HG03442 (cell line): ENCODE data around the gene TTLL1.
"Not testable (repeated sequence)": the region's sequence is repeated elsewhere in the genome, so short reads cannot be mapped to it uniquely, and the experiment has no call there.

Experiments used
- ATAC-seq: cut with Tn5 transposase; IDR thresholded peaks from one replicate; pipeline ENCODE4 v1.9.1; 2021; ENCODE audit warnings: mild to moderate bottlenecking, moderate library complexity; ENCODE audit not compliant: unreplicated experiment

TTLL1 gene

GRCh38 chr22:43014316-43014868 is 74.8 kb downstream of the TTLL1 start:
- ATAC-seq: no peak

DNA sequence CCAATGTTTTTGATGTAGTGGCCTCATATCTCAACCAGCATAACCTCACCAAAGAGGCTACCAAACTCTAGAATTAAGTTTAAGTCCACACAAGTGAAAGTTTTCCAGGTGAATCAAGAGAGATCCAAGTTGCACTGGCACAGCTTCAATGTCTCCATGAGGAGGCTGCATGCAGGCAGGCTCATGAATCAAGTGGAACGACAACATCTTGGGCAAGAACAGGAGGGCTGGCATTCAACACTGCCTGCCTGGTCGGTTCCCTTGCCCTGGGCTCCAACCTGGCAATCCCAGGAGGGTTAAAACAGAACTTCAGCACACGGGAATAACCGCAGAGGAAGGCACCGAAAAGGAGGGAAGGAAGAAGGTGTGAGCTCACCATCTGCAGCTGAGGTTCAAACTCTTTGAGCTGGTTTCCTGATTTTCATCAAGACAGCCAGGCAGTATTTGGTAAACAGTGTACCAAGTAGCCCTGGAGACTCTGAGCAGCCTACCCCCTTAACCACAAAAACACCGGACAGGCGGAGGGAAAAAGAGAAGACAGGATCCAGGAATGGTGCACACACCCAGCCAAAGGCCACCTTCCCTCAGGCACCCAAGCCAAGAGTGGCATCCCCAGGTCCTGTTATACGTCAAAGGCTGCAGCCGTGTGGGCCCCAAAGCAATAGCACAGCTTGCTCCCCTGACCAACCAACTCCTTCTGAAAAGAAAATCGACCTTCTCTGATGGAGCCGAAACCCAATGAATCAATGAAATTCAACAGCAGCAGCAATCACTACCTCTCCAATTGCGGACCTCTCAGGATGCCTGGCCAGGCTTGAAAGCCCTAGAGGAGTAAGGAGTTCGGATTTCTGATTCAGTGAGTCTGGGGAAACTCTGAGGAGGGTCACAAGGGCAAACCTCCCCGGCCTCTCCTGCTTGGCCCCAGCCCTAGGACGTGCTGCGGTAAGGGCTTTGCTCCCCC is 75.6 kb downstream of the TTLL1 start:
- ATAC-seq: no peak

GRCh38 chr22:43012390-43012789 is 76.8 kb downstream of the TTLL1 start:
- no peak for ATAC-seq

DNA sequence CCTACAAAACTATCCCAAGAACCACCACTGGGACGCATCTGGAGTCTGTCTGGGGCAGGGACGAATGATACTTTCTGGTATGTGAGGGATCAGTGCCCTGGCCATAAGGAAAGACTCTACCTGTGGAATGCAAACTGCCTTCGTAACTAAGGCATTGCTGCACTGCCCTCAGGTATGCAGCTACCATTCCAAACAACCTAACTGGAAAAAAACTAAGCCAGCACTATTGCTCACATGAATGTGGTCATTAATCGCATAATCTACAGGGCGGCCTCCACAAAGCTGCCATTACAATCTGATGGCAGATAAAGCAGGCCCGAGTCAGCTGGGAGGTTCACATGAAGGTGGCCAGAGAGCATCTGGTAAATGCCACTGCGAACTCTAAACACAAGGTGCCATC is 78.1 kb downstream of the TTLL1 start:
- no peak for ATAC-seq

GRCh38 chr22:43009444-43009843 is 79.7 kb downstream of the TTLL1 start:
- ATAC-seq: no peak

- no peak for ATAC-seq
These were observed 80.3 kb downstream of the TTLL1 start for GRCh38 chr22:43008921-43009320.

DNA sequence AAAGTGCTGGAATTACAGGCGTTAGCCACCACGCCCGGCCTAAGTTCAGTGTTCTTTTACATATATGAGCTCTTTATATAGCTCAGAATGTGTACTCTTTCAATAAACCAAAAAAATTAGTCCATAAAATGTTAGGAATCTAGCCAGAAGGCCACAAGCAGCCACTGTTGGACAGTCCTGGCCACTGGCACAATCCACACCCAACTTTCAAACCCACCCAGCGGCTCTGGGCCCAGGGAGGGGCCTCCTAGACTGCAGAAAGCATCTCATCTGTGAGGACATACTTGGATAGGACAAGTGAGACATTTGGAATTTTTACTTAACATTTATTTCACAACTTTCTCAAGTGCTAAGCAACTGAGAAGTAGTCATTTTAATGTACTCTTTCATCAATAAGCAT is 80.7 kb downstream of the TTLL1 start:
- ATAC-seq: no peak

DNA sequence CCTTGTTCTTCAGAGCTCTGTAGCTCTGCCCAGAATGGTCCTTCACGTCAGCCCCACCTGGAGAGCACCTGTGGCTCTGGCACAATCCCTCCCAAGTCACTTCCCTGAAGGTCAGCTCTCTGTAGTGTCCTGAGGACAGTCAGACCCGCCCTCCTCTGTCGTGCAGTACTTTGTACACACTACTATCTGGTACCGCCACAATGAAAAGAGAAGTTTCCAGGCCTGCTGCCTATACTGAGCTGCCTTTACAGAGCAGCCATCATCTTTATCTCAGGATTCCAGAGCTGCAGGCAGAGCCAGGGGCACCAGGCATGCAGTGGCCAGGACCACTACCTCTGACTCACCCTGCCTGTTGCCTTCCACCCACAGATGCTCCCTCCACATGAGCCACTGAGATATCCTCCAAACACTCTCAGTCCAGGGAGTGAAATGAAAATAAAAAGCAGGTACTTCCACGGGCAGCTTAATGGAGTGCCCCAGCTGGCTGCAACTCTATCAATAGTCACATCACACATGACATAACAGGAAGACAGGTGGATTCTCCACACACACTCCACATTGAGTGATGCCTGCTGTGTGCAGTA is 81.6 kb downstream of the TTLL1 start:
- no peak for ATAC-seq

DNA sequence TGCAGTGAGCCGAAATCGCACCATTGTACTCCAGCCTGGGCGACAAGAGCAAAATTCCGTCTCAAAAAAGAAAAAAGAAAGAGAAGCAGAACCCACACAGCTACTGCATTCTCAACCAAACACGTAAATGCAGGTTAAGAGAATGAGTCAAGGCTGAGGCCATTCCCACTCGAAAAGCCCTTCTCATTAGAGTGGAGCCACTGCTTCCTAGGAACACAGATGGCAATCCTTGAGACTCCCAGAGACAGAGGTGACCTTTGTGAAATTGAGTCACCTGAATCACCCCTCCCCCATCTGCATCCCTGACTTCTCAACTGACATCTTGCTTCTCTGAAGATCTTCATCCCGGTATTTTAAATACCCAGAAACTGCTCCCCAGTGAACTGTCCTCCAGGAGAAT is 82.4 kb downstream of the TTLL1 start:
- no peak for ATAC-seq

- ATAC-seq: no peak
These were observed 83.1 kb downstream of the TTLL1 start for GRCh38 chr22:43006016-43006505.

GRCh38 chr22:43005106-43005505 is 84.1 kb downstream of the TTLL1 start:
- no peak for ATAC-seq

DNA sequence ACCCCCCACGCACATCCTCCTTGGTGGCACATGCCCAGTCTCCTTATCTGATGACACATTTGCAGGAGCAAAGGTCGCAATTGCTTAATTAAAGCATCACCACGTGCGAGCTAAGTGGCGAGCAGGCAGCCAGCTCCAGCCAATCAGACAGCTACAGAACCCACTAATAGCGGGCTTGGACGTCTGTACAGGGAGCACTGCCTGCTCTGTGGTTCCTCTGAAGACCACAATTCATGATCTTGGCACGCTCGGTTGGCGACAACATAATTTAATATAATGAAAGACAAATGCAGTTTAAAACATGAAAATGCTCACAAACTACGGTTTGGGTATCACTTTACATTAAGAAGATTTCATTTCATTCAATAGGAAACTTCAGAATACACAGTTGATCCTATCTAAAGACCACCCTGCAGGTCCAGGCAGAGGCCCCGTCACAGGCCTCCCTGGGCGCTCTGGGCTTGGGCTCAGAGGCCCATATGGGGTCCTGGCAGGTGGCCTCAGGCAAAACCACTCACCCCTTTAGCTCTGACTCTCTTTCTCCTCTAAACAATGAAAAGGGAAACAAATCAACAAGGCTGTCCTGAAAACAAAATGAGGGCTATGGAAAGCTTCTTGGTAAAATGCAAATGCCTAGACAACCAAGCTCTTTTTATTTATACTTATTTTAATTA is 84.7 kb downstream of the TTLL1 start:
- no peak for ATAC-seq

DNA sequence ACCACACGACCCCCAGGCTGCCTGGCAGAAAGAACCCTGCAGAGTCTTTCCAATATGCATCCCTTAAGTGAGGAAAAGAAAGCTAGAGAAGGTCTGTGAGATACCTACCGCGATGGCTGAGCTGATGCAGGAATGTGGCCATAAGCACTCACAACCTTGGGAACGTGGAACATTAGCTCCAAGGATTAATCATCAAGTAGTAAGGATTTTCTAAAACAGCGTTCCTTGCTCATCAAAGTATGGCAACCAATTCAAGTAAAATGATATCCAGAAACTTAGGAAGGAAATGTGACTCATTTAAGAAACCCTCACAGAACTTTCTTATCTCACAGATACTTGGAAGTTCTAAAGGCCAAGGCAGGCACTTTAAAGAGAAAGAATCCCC is 87.0 kb downstream of the TTLL1 start:
- ATAC-seq: no peak

- no peak for ATAC-seq
These were observed 87.7 kb downstream of the TTLL1 start for GRCh38 chr22:43001271-43002201.

GRCh38 chr22:43000441-43001175 is 88.6 kb downstream of the TTLL1 start:
- ATAC-seq: no peak

DNA sequence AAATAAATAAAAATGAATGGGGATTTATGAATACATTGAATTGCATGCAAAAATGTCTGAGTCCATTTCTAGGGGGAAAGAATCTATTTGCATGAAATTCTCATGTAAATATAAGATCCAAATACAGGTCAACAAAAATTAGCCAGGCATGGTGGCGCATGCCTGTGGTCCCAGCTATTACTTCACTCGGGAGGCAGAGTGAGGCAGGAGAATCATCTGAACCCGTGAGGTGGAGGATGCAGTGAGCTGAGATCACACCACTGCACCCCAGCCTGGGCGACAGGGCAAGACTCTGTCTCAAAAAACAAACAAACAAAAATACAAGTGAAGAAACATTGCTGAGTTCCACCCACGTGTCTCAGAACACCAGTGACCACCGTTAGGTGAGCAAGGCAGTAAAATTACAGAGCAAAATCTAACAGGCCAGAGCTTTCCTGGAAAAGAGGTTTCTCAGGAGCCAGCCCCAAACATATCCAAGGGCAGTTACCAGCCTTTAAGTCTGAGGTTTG is 91.6 kb downstream of the TTLL1 start:
- no peak for ATAC-seq

- no peak for ATAC-seq
These were observed 92.4 kb downstream of the TTLL1 start for GRCh38 chr22:42996646-42997365.

DNA sequence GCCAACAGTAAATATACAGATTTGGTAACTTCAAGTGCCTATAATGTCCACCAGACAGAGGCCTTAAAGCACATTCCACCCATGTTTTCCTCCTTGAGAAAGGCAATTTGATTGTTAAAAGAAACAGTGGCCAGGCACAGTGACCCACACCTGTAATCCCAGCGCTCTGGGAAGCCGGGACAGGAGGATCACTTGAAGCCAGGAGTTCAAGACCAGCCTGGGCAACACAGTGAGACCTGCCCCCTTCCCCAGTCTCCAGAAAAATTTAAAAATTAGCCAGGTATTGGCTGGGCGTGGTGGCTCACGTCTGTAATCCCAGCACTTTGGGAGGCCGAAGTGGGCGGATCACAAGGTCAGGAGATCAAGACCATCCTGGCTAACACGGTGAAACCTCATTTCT is 93.5 kb downstream of the TTLL1 start:
- ATAC-seq: not testable (repeated sequence)
